HG03520 (cell line): ENCODE measurements around the gene ATXN10.

Source experiments
- ATAC-seq: cut with Tn5 transposase; IDR thresholded peaks from one replicate; pipeline ENCODE4 v1.9.1; 2021; ENCODE audit warnings: mild to moderate bottlenecking, moderate library complexity; ENCODE audit not compliant: unreplicated experiment

Gene ATXN10

GRCh38 chr22:45752036-45752435 lies 80.4 kb downstream of the ATXN10 start:
- ATAC-seq = no peak

DNA sequence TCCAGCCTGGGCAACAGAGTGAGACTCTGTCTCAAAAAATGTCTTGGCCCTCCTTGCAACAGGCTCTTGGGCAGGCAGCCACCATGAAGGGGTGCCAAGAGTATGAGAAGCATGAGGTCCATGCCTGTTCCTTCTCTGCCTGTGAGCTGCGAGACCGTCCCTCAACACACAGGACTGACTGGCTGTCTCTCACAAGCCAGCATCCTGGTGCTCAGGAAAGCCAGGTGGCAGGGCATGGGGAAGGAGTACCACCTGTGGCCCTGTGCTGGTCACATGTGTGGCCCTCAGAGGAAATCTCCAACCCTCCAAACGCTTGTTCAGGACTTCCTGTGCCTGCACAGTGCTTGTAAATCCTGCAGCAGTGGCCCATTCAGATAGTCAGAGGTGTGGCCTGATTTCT lies 83.2 kb downstream of the ATXN10 start:
- no peak for ATAC-seq

DNA sequence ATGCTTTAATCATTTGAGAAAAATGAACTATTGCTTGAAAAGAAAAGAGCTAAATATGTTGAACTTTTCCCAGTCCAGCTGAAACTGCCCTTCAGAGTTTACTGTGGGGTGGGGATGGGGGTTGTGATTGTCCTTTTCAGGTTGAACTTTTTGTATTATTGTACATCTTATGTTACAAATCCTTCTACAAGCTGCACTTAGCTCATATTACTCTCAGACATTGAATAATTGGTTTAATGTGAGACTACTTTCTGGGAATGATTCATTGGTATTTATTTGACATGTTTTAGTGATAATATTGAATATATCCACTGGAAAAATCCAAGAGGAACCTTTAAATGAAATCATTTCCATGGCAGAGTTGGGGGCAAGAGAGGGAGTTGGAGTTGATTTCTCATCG lies 84.9 kb downstream of the ATXN10 start:
- no peak for ATAC-seq

GRCh38 chr22:45757068-45757467 lies 85.4 kb downstream of the ATXN10 start:
- no peak for ATAC-seq

- no peak for ATAC-seq
These were observed 86.3 kb downstream of the ATXN10 start for GRCh38 chr22:45757936-45758335.

- no peak for ATAC-seq
These were observed 87.0 kb downstream of the ATXN10 start for GRCh38 chr22:45758603-45759002.

GRCh38 chr22:45760682-45761081 lies 89.0 kb downstream of the ATXN10 start:
- no peak for ATAC-seq

GRCh38 chr22:45762545-45763235 lies 91.1 kb downstream of the ATXN10 start:
- ATAC-seq = no peak

DNA sequence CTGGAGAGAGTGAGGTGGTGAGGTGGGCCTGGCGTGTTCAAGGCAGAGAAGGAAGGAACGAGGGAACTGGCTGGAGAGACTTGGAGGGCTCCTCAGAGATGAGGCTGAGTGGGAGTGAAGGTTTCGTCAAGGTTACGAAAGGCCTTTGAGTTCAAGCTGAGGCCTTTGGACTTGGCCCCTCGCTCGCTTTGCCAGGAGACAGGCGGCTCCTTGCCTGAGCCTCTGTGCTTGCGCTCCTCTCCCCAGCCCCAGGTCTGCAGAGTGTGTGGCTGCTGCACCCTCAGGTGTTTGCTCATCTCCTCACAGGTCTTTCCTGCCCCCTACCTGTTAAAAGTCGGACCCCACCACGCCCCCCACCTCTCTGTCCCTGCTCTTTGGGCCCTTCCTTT lies 91.6 kb downstream of the ATXN10 start:
- ATAC-seq = no peak

DNA sequence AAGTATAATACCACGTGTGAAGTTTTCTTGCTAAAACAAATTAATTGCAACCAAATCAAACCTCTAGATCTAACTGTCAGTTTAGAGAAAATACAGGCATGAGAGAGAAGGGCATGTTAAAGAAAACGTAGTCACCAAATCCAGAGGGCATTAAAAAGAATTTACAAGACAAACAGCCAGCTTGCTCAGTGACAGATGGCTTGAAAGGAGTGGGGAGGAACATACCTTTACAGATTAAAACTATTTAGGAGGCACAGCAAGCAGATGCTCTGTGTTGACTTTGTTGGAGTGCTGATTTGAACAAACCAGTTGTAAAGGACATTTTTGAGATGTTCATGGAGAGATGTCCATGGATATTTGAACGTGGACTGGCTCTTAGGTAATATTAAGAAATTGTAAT lies 96.9 kb downstream of the ATXN10 start:
- no peak for ATAC-seq

DNA sequence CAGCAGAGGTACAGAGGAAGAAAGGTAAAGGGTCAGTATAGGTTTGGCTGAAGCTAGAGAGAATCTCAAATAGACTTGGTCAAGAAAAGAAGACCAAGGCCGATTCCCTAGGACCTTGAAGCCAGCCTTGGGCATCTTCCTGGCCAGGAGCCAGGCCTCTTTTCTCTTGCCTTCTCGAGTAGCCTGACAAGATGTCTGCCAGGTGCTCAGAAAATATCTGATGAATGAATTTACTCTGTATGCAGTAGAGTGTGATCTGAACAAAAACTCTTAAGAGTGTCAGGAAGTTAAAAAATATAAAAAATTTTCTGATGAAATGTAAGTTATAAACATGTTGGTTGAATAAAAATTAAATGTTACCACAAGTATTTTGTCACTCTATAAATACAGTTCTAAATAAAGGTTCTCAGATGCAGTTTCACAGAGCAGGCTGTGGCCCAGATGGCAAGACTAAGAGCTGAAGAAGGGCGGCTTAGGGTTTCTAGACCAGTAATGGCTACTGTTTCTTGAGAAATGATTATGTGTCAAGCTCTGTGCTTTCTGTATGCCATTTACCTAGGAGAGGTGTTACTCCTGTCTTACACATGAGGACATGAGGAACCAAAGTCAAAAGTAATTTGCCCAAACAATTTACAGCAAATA lies 98.1 kb downstream of the ATXN10 start:
- ATAC-seq = no peak

GRCh38 chr22:45770506-45770905 lies 98.9 kb downstream of the ATXN10 start:
- ATAC-seq = no peak

DNA sequence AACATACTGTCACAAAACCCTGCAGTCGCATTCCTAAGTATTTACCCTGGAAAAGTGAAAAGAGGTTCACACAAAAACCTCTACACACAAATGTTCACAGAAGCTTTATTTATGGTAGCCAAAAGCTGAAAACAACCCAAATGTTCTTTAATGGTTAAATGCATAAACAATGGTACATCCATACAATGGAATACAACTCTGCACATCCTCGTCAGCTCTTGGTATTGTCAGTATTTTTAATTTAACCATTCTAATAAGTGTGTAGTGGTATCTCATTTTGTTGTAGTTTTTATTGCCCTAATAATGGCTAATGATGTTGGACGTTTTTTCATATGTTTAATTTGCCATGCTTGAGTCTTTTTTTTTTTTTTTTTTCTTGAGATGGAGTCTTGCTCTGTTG lies 99.4 kb downstream of the ATXN10 start:
- no peak for ATAC-seq

DNA sequence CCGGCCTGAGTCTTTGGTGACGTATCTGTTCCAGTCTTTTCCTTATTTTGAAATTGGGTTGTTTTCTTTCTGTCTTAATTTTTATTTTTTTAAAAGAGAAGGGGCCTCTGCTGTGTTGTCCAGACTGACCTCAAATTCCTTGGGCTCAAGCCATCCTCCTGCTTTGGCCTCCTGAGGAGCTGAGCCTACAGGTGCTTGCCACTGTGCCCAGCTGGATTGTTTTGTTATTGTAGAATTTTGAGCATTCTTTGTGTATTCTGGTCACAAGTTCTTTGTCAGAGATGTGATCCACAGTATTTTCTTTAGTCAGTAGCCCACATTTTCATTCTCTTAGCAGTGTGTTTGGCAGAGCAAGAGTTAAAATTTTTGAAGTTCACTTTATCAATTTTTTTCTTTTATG lies 100.1 kb downstream of the ATXN10 start:
- ATAC-seq = no peak

DNA sequence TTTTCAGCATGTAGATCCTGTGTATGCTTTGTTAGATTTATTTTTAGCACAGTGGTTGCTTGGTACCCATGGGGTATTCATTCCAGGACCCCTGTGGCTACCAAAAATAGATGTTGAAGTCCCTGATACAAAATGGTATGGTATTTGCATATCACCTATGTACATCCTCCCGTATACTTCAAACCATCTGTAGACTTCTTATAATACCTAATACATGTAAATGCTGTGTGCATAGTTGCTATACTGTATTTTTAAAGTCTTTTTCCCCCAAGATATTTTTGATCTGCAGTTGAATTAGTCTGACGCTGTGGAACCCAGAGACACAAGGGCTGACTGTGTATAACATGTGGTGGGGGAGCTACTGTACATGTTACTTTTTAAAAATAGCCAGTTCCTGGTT lies 101.1 kb downstream of the ATXN10 start:
- ATAC-seq = no peak

DNA sequence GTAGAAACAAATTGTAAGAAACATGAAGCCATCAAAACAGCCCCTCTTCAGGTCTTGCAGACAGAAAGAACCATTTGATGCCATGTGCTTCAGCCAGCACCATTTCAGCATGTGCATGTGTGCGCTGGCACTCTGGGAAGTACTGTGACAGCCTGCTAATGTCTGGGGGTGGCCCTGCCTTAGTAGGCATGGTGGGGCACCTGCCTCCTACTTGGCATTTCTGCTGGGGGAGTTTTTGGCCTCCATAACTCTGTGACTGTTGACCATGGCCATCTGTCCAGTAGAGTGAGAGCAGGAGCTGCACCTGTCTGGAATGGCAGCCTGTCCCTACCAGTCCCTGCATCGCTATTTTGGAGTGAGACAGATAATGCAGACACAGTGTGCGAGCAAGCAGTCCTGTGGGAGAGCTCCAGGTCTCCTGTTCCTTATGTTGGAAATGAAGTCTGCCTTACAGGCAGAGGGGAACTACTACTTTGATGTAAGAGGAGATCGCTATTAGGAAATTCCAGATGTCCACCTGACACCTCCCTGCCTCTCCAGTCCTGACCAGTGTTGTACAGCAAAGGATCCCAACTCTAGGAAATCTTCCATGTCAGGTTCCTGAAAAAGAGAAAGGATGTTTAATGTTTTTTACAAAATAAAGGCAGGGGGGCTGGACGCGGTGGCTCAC lies 102.5 kb downstream of the ATXN10 start:
- ATAC-seq = no peak

GRCh38 chr22:45775062-45775461 lies 103.4 kb downstream of the ATXN10 start:
- ATAC-seq = no peak

DNA sequence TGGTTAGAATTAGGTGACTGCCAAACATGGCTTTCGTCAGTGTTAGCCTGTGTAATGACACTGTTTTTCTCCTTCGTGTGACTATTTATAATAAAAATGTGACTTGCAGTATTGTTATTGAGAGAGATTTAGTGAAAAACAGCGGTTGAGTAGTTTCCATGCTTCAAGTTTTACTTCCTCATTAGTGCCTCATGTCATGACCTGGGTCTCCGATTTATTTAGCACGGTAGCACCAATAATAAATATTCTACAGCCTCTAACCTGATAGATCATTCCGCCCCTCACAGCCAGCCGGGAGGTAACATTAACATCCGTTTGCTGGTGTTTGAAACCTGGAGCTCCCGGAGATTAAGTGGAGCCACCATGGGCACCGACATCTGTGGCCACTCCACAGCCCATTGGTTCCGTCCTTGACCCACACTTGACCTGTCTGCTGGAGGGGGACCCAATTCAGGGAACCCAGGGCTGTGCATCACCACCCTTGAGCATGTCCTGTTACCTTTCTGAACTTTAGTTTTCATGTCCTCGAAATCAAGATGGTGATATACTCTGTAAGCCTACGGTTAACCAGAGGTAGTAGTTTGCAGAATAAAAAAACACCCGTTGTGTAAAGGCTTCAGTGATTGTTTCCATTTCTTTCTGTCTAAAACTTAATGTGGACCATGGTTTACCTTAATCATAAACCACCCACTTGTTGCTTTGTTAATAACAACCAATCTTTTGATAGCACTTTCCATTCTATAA lies 104.1 kb downstream of the ATXN10 start:
- ATAC-seq = no peak

DNA sequence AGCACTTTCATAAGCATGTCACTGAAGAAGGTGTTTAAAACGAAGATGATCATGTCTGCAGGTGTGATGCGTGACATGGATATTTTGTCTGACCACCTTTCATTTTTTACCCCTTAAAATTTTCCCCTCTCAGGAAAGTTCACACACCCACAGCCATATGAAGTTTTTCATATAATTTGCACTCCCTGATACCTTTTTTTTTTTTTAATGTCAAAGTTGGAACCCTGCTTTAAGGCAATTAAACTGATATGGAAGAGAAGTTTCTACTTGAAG lies 104.6 kb downstream of the ATXN10 start:
- no peak for ATAC-seq

DNA sequence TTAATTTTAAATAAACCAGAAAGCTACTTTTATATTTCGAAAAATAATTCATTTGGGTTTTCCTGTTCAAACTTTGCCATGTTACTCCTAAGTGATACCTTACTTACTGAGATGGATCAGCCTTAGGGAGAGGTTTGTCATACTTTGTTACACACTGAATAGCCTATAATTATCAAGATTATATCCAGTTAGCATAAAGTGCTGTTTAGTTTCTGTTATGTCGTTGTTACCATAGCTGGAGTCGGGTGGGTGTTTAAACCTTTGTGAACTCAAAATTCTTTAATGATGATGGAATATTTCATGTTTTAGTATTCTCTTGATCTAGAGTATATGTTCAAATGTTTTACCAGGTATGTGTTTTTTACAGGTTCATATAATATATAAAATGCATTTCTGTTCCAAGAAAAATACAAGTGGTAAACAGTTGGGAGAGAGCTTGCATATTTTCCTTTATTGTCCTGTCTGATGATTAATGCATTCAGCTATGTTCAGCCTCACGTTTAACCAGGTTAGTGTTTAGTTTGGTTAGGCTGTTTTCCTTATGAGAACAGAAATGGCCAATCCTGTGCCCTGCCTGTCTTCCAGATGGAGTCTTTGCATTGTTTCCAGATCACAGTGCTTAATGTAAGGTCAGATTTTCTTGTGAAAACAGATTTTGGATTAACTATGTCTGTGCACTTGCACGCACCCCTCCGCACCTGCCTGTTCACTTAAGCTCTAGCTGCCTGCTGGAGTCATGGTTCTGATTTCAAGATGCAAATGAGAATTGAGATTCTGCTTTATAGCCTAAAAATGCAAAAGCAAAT lies 105.6 kb downstream of the ATXN10 start:
- no peak for ATAC-seq

DNA sequence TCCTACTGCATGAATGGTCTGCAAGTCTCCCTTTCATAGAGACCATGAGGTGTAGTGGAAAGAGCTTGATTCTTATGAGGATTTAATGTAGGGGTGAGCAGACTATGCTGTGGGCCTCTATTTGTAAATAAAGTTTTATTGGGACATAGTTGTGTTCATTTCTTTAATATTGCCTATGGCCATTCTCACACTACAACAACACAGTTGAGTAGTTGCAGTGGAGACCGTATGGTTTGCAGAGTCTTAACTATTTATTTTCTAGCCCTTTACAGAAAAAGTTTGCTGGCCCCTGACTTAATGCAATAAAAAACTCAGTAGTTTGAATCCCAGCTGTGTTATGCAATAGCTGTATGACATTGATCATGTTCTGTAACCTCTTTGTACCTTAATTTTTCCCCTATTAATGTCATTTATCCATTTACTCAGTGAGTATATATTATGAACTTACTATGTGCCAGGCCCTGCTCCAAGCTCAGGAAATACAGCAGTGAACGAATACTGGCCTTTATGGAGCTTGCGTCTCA lies 106.3 kb downstream of the ATXN10 start:
- ATAC-seq = no peak
